HEK293 (cell line): ENCODE results near the gene CCR5AS.

Experiments used
- CTCF ChIP-seq: fragments of 450-650 bp; formaldehyde crosslinking; IDR thresholded peaks from 2 replicates; pipeline ENCODE4 v1.5.1; 2016; ENCODE audit warnings: missing biosample characterization, missing genetic modification characterization
- ZBTB20 ChIP-seq: fragments of 450-650 bp; formaldehyde crosslinking; IDR thresholded peaks from 2 replicates; pipeline ENCODE4 v1.5.1; 2016; ENCODE audit warnings: missing biosample characterization, missing genetic modification characterization
- ZNF501 ChIP-seq: fragments of 450-650 bp; formaldehyde crosslinking; IDR thresholded peaks from 2 replicates; pipeline ENCODE4 v1.5.1; 2016; ENCODE audit warnings: missing biosample characterization, missing genetic modification characterization

DNA sequence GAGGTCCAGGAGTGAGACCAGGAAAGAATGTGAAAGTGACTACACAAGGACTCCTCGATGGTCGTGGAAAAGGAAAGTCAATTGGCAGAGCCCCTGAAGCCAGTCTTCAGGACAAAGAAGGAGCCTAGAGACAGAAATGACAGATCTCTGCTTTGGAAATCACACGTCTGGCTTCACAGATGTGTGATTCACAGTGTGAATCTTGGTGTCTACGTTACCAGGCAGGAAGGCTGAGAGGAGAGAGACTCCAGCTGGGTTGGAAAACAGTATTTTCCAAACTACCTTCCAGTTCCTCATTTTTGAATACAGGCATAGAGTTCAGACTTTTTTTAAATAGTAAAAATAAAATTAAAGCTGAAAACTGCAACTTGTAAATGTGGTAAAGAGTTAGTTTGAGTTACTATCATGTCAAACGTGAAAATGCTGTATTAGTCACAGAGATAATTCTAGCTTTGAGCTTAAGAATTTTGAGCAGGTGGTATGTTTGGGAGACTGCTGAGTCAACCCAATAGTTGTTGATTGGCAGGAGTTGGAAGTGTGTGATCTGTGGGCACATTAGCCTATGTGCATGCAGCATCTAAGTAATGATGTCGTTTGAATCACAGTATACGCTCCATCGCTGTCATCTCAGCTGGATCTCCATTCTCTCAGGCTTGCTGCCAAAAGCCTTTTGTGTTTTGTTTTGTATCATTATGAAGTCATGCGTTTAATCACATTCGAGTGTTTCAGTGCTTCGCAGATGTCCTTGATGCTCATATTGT, 47.0 kb downstream of the CCR5AS start:
- no peak for TF ChIP-seq CTCF (tag by site-specific recombination)
- no peak for TF ChIP-seq ZBTB20
- TF ChIP-seq ZNF501 (tag by site-specific recombination), result no peak
